MM.1S (cell line): ENCODE measurements around the gene LAMA3.

Experiments
- DNase-seq: peaks from one replicate; pipeline ENCODE4 v3.0.0-alpha.2; 2015
- H2AFZ ChIP-seq: fragments of 300-600 bp; sonication (generic); 2 replicates; pipeline ENCODE4 v1.6.0; 2016; ENCODE audit warnings: antibody characterized with exemption, low read length
- H3F3A ChIP-seq: fragments of 300-600 bp; sonication (generic); 2 replicates; pipeline ENCODE4 v1.6.1; 2016; ENCODE audit warnings: mild to moderate bottlenecking, antibody characterized with exemption, low read length, moderate library complexity, mixed read lengths; ENCODE audit not compliant: insufficient read depth
- H3K27ac ChIP-seq: fragments of 300-600 bp; sonication (generic); 2 replicates; pipeline ENCODE4 v1.5.1; 2016; ENCODE audit warnings: mild to moderate bottlenecking, low read length
- H3K27me3 ChIP-seq: fragments of 300-600 bp; sonication (generic); replicated peaks from 2 replicates; pipeline ENCODE4 v1.6.0; 2016; ENCODE audit warnings: low read length; ENCODE audit not compliant: insufficient read depth
- H3K36me3 ChIP-seq: fragments of 300-600 bp; sonication (generic); replicated peaks from 2 replicates; pipeline ENCODE4 v1.6.1; 2016; ENCODE audit warnings: mild to moderate bottlenecking, low read length, mixed read lengths; ENCODE audit not compliant: insufficient read depth
- H3K4me1 ChIP-seq: fragments of 300-600 bp; sonication (generic); 2 replicates; pipeline ENCODE4 v1.6.1; 2016; ENCODE audit warnings: low read length, mixed read lengths
- H3K4me2 ChIP-seq: fragments of 300-600 bp; sonication (generic); 2 replicates; pipeline ENCODE4 v1.6.0; 2016; ENCODE audit warnings: low read depth, low read length
- H3K4me3 ChIP-seq: fragments of 300-600 bp; sonication (generic); 2 replicates; pipeline ENCODE4 v1.5.1; 2016; ENCODE audit warnings: low read length, mixed read lengths
- H3K79me2 ChIP-seq: fragments of 300-600 bp; sonication (generic); 2 replicates; pipeline ENCODE4 v1.6.1; 2016; ENCODE audit warnings: mixed run types, low read length, mixed read lengths
- H3K9ac ChIP-seq: fragments of 300-600 bp; sonication (generic); 2 replicates; pipeline ENCODE4 v1.6.1; 2016; ENCODE audit warnings: low read length, mixed read lengths
- H3K9me2 ChIP-seq: fragments of 300-600 bp; sonication (generic); replicated peaks from 2 replicates; pipeline ENCODE4 v1.6.1; 2016; ENCODE audit warnings: mild to moderate bottlenecking, low read length, mixed read lengths; ENCODE audit not compliant: insufficient read depth
- H3K9me3 ChIP-seq: fragments of 300-600 bp; sonication (generic); replicated peaks from 2 replicates; pipeline ENCODE4 v1.6.1; 2016; ENCODE audit warnings: mild to moderate bottlenecking, low read length, mixed read lengths; ENCODE audit not compliant: insufficient read depth
- H4K20me1 ChIP-seq: fragments of 300-600 bp; sonication (generic); 2 replicates; pipeline ENCODE4 v1.6.1; 2016; ENCODE audit warnings: mild to moderate bottlenecking, low read length, moderate library complexity, mixed read lengths; ENCODE audit not compliant: insufficient read depth
- EZH2 ChIP-seq: fragments of 300-600 bp; sonication (generic); optimal IDR thresholded peaks from 2 replicates; pipeline ENCODE3; 2017; ENCODE audit warnings: low read depth, mild to moderate bottlenecking, antibody characterized with exemption, low read length, mixed read lengths
- EZH2phosphoT487 ChIP-seq: fragments of 300-600 bp; sonication (generic); IDR thresholded peaks from 2 replicates; pipeline ENCODE4 v1.6.1; 2018; ENCODE audit warnings: antibody characterized with exemption, low read length
- TF ChIP-seq, protein P1 (sequence below): fragments of 300-600 bp; sonication (generic); IDR thresholded peaks from 2 replicates; pipeline ENCODE4 v1.5.1; 2016; ENCODE audit warnings: antibody characterized with exemption, low read length, mixed read lengths

Gene LAMA3

DNA sequence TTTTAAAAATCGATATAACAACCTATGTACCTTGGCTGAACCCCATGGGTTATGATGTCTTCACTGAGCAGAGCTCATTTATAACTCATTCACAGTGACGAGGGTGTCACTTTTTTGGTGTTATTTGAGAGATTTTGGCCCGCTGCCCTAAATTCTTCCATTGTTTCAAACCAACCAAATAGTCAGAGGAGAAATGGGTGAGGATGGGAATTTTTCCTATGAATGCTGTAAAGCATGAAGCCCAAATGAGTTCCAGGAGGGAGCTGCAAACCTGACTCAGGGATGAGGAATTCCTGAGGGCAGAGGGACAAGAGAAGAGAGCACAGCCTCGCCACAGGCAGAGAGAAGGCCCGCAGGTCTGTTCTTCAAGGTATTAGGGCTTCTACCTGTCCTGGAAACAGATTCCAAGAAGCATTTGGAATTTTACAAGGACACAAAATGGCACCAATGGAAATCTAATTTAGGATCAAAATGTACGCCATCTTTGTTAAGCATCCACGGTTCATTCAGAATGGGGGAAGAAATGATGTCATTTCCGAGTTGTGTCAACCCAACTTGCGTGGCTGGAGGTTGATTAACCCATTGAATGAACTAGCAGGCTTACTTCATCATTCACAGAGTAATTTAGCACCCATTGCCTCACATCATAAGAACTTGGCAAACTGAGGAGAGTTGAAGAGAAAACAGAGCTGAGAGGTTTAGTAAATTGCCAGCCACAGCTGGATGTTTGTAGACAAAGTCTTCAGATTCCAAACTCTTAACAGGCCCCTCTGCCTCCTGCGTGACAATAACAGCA is 133.5 kb downstream of the LAMA3 start:
- Histone ChIP-seq H3K4me2 (no peak overlapping the region), H2AFZ (no peak overlapping the region), H3K9me3 (no peaks in the 10 kb centered on the region), H3K79me2 (no peaks in the 10 kb centered on the region), H3K9ac (no peak overlapping the region), H3K36me3 (no peaks in the 10 kb centered on the region), H3K27me3 (no peaks in the 10 kb centered on the region), H3K4me3 (no peak overlapping the region), H3K9me2 (no peaks in the 10 kb centered on the region), H4K20me1 (no peaks in the 10 kb centered on the region), H3K27ac (no peak overlapping the region), H3K4me1 (no peaks in the 10 kb centered on the region), H3F3A (no peaks in the 10 kb centered on the region)
- TF ChIP-seq EZH2phosphoT487 (no peak), EZH2 (no peak)
- TF ChIP-seq, protein P1, sequence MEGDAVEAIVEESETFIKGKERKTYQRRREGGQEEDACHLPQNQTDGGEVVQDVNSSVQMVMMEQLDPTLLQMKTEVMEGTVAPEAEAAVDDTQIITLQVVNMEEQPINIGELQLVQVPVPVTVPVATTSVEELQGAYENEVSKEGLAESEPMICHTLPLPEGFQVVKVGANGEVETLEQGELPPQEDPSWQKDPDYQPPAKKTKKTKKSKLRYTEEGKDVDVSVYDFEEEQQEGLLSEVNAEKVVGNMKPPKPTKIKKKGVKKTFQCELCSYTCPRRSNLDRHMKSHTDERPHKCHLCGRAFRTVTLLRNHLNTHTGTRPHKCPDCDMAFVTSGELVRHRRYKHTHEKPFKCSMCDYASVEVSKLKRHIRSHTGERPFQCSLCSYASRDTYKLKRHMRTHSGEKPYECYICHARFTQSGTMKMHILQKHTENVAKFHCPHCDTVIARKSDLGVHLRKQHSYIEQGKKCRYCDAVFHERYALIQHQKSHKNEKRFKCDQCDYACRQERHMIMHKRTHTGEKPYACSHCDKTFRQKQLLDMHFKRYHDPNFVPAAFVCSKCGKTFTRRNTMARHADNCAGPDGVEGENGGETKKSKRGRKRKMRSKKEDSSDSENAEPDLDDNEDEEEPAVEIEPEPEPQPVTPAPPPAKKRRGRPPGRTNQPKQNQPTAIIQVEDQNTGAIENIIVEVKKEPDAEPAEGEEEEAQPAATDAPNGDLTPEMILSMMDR = no peak
- DNase-seq = no peak

DNA sequence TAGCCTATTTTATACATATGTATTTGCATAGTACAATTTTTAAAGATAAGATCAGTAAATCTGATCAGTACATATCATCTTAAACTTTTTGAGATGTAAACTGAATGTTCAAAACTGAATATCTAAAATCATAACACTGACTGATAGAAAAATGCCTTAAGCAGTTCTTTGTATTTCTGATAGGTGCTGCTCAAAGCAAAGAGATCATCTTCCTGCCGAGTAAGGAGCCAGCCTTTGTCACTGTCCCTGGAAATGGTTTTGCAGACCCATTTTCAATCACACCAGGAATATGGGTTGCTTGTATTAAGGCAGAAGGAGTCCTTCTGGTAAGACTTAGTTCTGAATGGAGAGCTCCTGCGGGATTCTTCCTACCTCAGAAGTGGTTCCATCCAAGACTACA is 135.0 kb downstream of the LAMA3 start:
- Histone ChIP-seq H3K79me2 (no peaks in the 10 kb centered on the region), H3K27me3 (no peaks in the 10 kb centered on the region), H4K20me1 (no peaks in the 10 kb centered on the region), H3K36me3 (no peaks in the 10 kb centered on the region), H3K9me2 (no peaks in the 10 kb centered on the region), H3K4me3 (no peak overlapping the region), H3K27ac (no peak overlapping the region), H3K9ac (no peak overlapping the region), H3K9me3 (no peaks in the 10 kb centered on the region), H3F3A (no peaks in the 10 kb centered on the region), H3K4me2 (no peak overlapping the region), H2AFZ (no peak overlapping the region), H3K4me1 (no peaks in the 10 kb centered on the region)
- DNase-seq = no peak
- TF ChIP-seq, protein P1 = no peak
- TF ChIP-seq EZH2 = no peak
- TF ChIP-seq EZH2phosphoT487 = no peak

DNA sequence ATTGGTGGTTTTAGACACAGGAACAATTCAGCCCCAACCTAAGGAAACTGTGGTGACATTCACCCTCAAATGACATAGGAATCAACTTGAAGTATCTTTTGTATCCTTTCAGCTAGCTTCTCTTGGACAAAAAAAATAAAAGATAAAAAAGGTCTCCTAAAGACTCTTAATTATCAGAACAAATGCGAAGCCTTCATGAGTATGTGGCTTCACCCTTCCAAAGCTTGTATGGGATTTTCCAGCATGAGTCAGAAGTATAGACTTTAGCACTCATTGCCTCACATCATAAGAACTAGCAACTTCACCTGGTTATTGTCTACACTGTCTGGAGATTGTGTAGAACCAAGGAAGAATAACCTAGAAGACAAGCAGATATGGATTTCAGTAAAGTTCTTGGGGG is 135.4 kb downstream of the LAMA3 start:
- no peak overlapping the region for H3K27ac ChIP-seq
- no peak for DNase-seq

More for the DNA sequence above, 135.4 kb downstream of the LAMA3 start:
- H2AFZ ChIP-seq = no peak overlapping the region
- H3K36me3 ChIP-seq = no peaks in the 10 kb centered on the region
- no peaks in the 10 kb centered on the region for H3K9me2 ChIP-seq
- H3F3A ChIP-seq = no peaks in the 10 kb centered on the region
- no peak overlapping the region for H3K9ac ChIP-seq
- no peak for TF ChIP-seq EZH2phosphoT487
- TF ChIP-seq, protein P1 = no peak
- TF ChIP-seq EZH2 = no peak
- H3K79me2 ChIP-seq = no peaks in the 10 kb centered on the region
- no peak overlapping the region for H3K4me3 ChIP-seq
- H4K20me1 ChIP-seq = no peaks in the 10 kb centered on the region
- H3K9me3 ChIP-seq = no peaks in the 10 kb centered on the region
- H3K4me1 ChIP-seq = no peaks in the 10 kb centered on the region
- H3K27me3 ChIP-seq = no peaks in the 10 kb centered on the region
- H3K4me2 ChIP-seq = no peak overlapping the region
